Measurements from ENCODE around the gene GRIK4. TPM values are rescaled to one million over a fixed set of nuclear protein-coding genes. Genes with fewer than 3 reads are reported as not detected.

GRIK4 gene
- total and polyA plus RNA-seq, 2 donors (not counting 3 experiments of a cell fraction or from before 2014, with no cell fraction given) = 0.81 to 1.6 TPM

- no peak for FAIRE-seq
- no peaks in the 10 kb centered on the region for H3K4me1 ChIP-seq (ENCODE audit: control insufficient read depth, extremely low read depth, insufficient read depth, low read length)
These were observed 323.2 kb downstream of the GRIK4 start for GRCh38 chr11:120834686-120835210.

GRCh38 chr11:120835601-120836228 is 324.2 kb downstream of the GRIK4 start:
- no peak for DNase-seq (ENCODE audit: low read depth, low spot score)
- Histone ChIP-seq H3K9me3 (replicated peaks; ENCODE audit: control insufficient read depth, insufficient read depth, low read length) (no peaks in the 10 kb centered on the region), H3K9ac (replicated peaks; ENCODE audit: extremely low read depth, insufficient read depth, low read length) (no peak overlapping the region), H3K9me1 (replicated peaks; ENCODE audit: control insufficient read depth, extremely low read depth, insufficient read depth, low read length) (no peaks in the 10 kb centered on the region), H3K27me3 (ENCODE audit: control insufficient read depth in 2 of 2, insufficient read depth in 2 of 2, low read length in 2 of 2) (peaks cover 0 to 3% of the 10 kb centered on the region in 2 experiments), H3K79me2 (ENCODE audit: control insufficient read depth, insufficient read depth, low read length) (no peaks in the 10 kb centered on the region), H2AFZ (ENCODE audit: low read depth, low read length) (no peak overlapping the region), H3K4me2 (ENCODE audit: insufficient read depth, low read length) (no peak overlapping the region), H3K4me3 (replicated peaks in 1 of 3; ENCODE audit: insufficient read depth in 1 of 3, low read depth in 1 of 3, low read length in 3 of 3) (no peak overlapping the region), H4K20me1 (replicated peaks; ENCODE audit: control insufficient read depth, extremely low read depth, insufficient read depth, low read length) (no peaks in the 10 kb centered on the region), H3K27ac (ENCODE audit: insufficient read depth, low read depth, low read length) (no peak overlapping the region), H3K36me3 (ENCODE audit: control insufficient read depth in 2 of 2, extremely low read depth in 1 of 2, insufficient read depth in 2 of 2, low read length in 2 of 2) (no peaks in the 10 kb centered on the region), H3K4me1 (ENCODE audit: control insufficient read depth, extremely low read depth, insufficient read depth, low read length) (no peaks in the 10 kb centered on the region)
- FAIRE-seq = no peak
- CTCF ChIA-PET = no interaction called here
- POLR2A ChIA-PET = no interaction called here
- dilution Hi-C loops (cut with MboI; ENCODE audit: extremely low pct_ligation_motif_present, low sequenced_read_pairs) (no loop called here), intact Hi-C loops (cut with micrococcal nuclease) (no loop called here)
- no peak for TF ChIP-seq POLR2AphosphoS5 (IDR thresholded peaks at IDR 0.05; ENCODE audit: insufficient read depth, low read depth, low read length)
- BruUV-seq (replicated peaks) = no TSS peak

More at GRCh38 chr11:120834686-120835210, 323.2 kb downstream of the GRIK4 start:
- Histone ChIP-seq H3K4me2 (ENCODE audit: insufficient read depth, low read length) (no peak overlapping the region), H3K9me1 (replicated peaks; ENCODE audit: control insufficient read depth, extremely low read depth, insufficient read depth, low read length) (no peaks in the 10 kb centered on the region), H3K36me3 (ENCODE audit: control insufficient read depth in 2 of 2, extremely low read depth in 1 of 2, insufficient read depth in 2 of 2, low read length in 2 of 2) (no peaks in the 10 kb centered on the region), H3K79me2 (ENCODE audit: control insufficient read depth, insufficient read depth, low read length) (no peaks in the 10 kb centered on the region), H3K27ac (ENCODE audit: insufficient read depth, low read depth, low read length) (no peak overlapping the region), H2AFZ (ENCODE audit: low read depth, low read length) (no peak overlapping the region), H3K9me3 (replicated peaks; ENCODE audit: control insufficient read depth, insufficient read depth, low read length) (no peaks in the 10 kb centered on the region), H3K9ac (replicated peaks; ENCODE audit: extremely low read depth, insufficient read depth, low read length) (no peak overlapping the region), H3K4me3 (replicated peaks in 1 of 3; ENCODE audit: insufficient read depth in 1 of 3, low read depth in 1 of 3, low read length in 3 of 3) (no peak overlapping the region), H3K27me3 (ENCODE audit: control insufficient read depth in 2 of 2, insufficient read depth in 2 of 2, low read length in 2 of 2) (peaks cover 0 to 3% of the 10 kb centered on the region in 2 experiments), H4K20me1 (replicated peaks; ENCODE audit: control insufficient read depth, extremely low read depth, insufficient read depth, low read length) (no peaks in the 10 kb centered on the region)
- BruUV-seq (replicated peaks) = no TSS peak
- CTCF ChIA-PET = no interaction called here
- POLR2A ChIA-PET = no interaction called here
- dilution Hi-C loops (cut with MboI; ENCODE audit: extremely low pct_ligation_motif_present, low sequenced_read_pairs) = no loop called here
- DNase-seq (ENCODE audit: low read depth, low spot score) = no peak
- intact Hi-C loops (cut with micrococcal nuclease) = no loop called here
- TF ChIP-seq POLR2AphosphoS5 (IDR thresholded peaks at IDR 0.05; ENCODE audit: insufficient read depth, low read depth, low read length) (no peak), GATA2 (IDR thresholded peaks at IDR 0.05; ENCODE audit: insufficient read depth, insufficient read length, low read depth, low read length) (no peak), FOS (IDR thresholded peaks at IDR 0.05; ENCODE audit: borderline replicate concordance, insufficient read depth, low read length) (no peak)
